NCI-H2171 (cell line): ENCODE results near the gene UNC13C.

ENCODE experiments used
- DNase-seq: peaks from one replicate; lab custom pipeline; 2025; lab: John Stamatoyannopoulos, UW

UNC13C gene

DNA sequence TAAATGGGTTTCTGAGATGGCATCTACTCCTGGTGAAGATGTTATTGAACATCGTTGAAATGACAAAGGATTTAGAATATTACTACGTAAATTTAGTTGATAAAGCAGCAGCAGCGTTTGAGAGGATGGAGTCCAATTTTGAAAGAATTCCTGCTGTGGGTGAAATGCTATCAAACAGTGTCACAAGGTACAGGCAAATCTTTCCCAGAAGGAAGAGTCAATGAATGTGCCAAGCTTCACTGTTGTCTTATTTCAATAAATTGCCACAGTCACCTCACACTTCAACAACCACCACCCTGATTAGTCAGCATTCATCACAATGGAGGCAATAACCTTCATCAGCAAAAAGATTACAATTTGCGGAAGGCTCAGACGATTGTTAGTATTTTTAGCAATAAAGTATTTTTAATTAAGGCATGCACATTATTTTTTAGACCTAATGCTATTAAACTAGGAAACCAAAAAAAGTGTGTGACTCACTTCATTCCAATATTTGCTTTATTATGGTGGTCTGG is 142.8 kb downstream of the UNC13C start:
- DNase-seq, result no peak

DNA sequence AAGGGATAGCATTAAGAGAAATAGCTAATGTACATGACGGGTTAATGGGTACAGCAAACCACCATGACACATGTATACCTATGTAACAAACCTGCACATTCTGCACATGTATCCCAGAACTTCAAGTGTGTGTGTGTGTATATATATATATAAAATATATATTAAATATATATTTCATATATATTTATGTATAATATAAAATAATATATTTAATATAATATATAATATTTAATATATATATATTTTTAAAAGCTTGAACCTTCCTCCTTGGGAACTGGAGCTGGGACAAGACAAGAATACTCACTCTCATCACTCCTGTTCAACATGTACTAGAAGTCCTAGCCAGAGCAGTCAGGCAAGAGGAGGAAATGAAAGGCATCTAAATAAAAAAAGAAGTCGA is 149.3 kb downstream of the UNC13C start:
- no peak for DNase-seq

DNA sequence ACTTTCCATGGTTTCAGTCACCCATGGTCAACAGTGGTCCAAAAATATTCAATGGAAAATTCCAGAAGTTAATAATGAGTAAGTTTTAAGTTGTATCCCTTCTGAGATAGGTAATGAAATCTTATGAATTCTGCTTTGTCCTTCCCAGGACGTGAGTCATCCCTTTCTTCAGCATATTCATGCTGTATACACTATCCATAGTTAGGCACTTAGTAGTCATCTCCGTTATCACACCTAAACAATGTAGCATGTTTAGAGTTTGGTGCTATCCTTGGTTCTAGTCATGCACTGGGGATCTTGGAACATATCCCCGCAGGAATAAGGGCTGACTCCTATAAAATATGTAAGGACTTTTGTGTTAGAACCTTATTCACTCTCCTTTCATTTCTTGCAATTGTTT is 153.2 kb downstream of the UNC13C start:
- DNase-seq, result no peak

DNA sequence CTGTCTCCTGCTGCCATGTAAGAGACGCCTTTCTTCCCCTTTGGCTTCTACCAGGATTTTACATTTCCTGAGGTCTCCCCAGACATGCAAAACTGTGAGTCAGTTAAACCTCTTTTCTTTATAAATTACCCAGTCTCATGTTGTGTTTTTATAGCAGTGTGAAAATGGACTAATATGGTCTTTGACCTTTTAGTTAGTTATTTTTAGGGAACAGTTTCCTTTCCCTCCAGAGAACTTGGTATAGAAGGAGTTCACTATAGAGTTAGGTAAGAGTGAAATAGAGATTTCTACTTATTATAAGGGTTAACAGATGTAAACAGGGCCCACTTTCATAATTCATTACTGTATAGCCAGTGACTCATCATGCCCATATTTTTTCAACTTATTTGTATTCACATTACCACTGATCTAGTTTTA is 170.9 kb downstream of the UNC13C start:
- no peak for DNase-seq

DNA sequence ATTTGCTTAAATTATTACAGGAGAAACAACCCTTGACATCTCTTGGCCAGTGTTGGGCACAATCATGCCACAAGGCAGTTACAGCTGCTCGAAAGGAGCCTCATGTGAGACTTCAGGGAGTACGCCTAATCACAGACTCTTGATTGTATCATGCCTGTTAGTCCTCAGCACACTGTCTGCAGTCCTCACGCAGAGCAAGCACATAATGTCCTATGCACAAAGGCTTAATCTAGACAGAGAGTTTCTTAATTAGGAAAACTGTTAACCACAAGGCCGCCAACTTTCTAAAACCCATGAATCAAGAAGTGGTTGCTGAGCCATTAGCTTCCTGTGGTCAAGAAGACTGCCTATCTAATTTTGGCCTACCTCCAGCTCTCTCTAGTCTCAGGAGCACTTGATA is 172.0 kb downstream of the UNC13C start:
- DNase-seq, result no peak

- DNase-seq, result no peak
These were observed 180.8 kb downstream of the UNC13C start for GRCh38 chr15:54159012-54159411.

DNA sequence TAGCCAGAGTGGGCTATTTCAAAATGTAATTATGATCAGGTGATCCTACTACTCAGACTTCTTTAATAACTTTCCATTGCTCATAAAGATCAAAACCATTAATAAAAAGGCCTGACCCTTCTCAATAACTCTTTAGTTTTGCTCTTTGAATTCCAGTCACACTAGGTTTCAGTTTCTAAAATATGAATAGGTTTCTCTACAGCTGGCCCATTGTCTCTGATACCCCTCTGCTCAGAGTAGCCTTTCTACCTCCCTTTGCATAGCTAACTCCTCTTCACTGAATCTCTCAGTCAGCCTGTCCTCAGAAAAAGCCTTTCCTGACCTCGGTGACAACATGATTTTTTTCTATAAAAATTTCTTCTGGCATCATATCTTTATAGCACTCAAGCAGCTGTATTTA is 209.1 kb downstream of the UNC13C start:
- DNase-seq, result no peak

DNA sequence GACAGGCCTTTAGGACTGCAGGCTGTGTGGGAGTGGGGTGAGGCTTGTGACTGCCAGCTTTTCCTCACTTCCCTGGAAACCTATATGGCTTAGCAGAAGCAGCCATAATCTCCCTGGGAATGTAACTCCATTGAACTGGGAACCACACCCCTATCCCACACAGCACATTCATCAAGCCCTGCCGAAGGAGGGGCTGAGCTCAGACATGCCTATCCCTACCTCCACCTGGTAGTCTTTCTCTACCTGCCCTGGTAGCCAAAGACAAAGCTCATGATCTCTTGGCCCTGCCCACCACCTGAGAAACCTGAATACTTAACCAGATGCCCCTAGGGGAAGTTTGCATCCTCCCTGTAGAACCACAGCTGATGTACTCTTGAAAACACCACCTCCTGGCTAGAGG is 219.8 kb downstream of the UNC13C start:
- no peak for DNase-seq

GRCh38 chr15:54206586-54207321 is 228.5 kb downstream of the UNC13C start:
- DNase-seq, result no peak

DNA sequence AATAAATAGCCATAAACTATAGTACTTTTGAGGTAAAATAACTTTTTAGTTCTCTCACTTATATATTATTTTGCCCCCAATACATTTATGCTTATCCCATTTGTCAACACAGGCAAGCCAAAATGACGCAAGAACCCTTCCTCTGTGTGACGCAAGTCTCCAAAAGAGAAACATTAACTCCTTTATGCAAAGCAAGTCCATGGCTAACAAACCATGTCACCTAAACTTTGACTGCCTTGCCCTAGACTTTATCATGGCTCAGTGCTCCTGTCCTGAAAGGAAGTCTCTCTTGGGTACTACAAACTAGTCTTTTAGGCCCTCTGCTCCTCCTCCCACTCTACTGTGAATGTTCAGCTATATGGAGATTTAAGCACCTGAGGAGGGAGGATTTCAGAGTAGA is 230.5 kb downstream of the UNC13C start:
- DNase-seq, result no peak

DNA sequence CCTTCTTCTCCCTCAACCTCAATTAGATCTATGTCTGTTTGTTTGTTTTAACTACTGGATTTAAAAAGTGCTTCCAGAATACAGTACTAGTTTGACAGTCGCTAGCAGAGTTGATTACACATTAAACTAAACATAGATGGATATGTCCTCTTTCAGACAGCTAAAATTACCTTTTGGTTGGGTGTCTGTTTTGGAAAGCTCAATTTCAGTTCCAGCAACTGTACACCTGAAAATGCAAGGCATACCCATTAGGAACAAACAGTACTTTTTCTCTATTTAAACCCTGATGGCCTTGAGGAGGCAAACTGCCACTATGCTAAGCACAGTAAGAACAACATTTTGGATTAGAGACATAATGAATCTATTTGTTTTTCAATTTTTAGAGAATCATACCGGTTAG is 234.4 kb downstream of the UNC13C start:
- DNase-seq, result no peak

GRCh38 chr15:54226455-54226854 is 248.2 kb downstream of the UNC13C start:
- no peak for DNase-seq

GRCh38 chr15:54227569-54227968 is 249.3 kb downstream of the UNC13C start:
- DNase-seq, result no peak

DNA sequence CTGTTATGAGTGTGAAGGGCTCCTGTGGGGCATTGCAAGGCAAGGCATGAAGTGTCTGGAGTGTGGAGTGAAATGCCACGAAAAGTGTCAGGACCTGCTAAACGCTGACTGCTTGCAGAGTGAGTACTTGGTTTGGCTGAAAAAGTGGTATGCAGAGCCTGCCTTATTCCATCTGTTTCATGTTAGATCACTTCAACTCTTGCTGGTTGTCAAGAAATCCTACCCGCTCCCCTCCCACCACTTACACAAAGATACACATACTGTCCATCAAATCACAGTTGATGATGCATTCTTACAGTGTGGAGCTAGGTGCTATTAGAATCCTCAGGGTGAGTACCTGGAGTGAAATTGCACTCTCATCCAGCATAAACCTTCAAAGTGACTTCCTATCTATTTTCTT is 272.1 kb downstream of the UNC13C start:
- DNase-seq, result no peak

- DNase-seq, result no peak
These were observed 277.9 kb downstream of the UNC13C start for GRCh38 chr15:54256190-54256589.

- no peak for DNase-seq
These were observed 295.7 kb downstream of the UNC13C start for GRCh38 chr15:54273928-54274327.

DNA sequence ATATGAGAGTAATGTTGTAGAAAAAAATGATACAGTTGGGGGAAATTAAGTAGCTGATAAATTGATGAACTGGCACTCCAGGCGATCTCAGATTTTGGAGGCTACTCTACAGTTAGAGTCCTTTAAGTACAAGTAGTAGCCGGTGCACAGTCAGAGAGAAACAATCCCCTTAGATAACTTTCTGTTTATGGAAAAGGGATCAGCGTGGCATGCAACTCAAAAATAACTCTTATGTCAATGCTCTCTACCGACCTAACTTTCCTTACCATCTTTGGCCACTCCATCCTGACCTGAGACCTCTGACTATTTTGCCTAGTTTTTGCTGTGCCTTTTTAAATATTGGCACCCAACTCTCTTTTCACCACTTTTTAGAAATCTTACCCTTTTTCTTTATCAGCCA is 299.6 kb downstream of the UNC13C start:
- DNase-seq, result no peak

- no peak for DNase-seq
These were observed 302.5 kb downstream of the UNC13C start for GRCh38 chr15:54280726-54281125.

- DNase-seq, result no peak
These were observed 304.1 kb downstream of the UNC13C start for GRCh38 chr15:54282228-54282836.

- DNase-seq, result no peak
These were observed 309.8 kb downstream of the UNC13C start for GRCh38 chr15:54288049-54288448.

GRCh38 chr15:54289590-54290136 is 311.4 kb downstream of the UNC13C start:
- DNase-seq, result no peak

GRCh38 chr15:54298396-54298795 is 320.2 kb downstream of the UNC13C start:
- DNase-seq, result no peak

GRCh38 chr15:54304321-54304720 is 326.1 kb downstream of the UNC13C start:
- DNase-seq, result no peak
